Stomach (tissue), 9 donors: ENCODE measurements around the gene MIA3. TPM values are rescaled to one million over a fixed set of nuclear protein-coding genes. Genes with fewer than 3 reads are reported as not detected.
A peak's percentile ranks its signal among the peaks of the same experiment; 100 is the strongest.

Experiments used
- DNase-seq, 2 donors: peaks; one replicate each; pipeline versions ENCODE4 v3.0.0 to v3.0.0-alpha.2; 2013 to 2019
- H3K27ac ChIP-seq, 5 donors: fragments of 200-600 bp in 4 of 5; sonication (generic) in 4 of 5; one replicate each; pipeline ENCODE4 v1.5.1; 2013 to 2019; ENCODE audit warnings: mild to moderate bottlenecking in 1 of 5, moderate library complexity in 1 of 5
- H3K27me3 ChIP-seq, 3 donors: fragments of 200-600 bp; sonication (generic); one replicate each; pipeline ENCODE4 v1.5.1; 2017 to 2019; ENCODE audit warnings: mixed run types in 1 of 3
- H3K36me3 ChIP-seq, 4 donors: fragments of 200-600 bp; sonication (generic); 1 replicate in 3 of 4; 2 replicates in 1 of 4; pipeline ENCODE4 v1.5.1; 2016 to 2019
- H3K4me1 ChIP-seq, 4 donors: fragments of 200-600 bp; sonication (generic); one replicate each; pipeline ENCODE4 v1.5.1; 2016 to 2019
- H3K4me3 ChIP-seq, 4 donors: fragments of 200-600 bp; sonication (generic) in 3 of 4; one replicate each; pipeline ENCODE4 v1.5.1; 2016 to 2019; ENCODE audit warnings: mild to moderate bottlenecking in 1 of 4
- H3K9me3 ChIP-seq, 4 donors: fragments of 200-600 bp; sonication (generic); one replicate each; pipeline ENCODE4 v1.5.1; 2016 to 2019
- EP300 ChIP-seq: sonication (generic); formaldehyde crosslinking; IDR thresholded peaks from one replicate; pipeline ENCODE4 v1.6.1; 2017; ENCODE audit warnings: antibody characterized with exemption
- POLR2A ChIP-seq, 4 donors: fragments of 450-650 bp; IDR thresholded peaks; one replicate each; pipeline ENCODE4 v1.6.1; 2016; ENCODE audit warnings: antibody characterized with exemption in 4 of 4, control low read depth in 2 of 4, mild to moderate bottlenecking in 1 of 4, moderate library complexity in 1 of 4
- POLR2AphosphoS5 ChIP-seq, 3 donors: sonication (generic); formaldehyde crosslinking; IDR thresholded peaks; one replicate each; pipeline ENCODE4 v1.6.1; 2016; ENCODE audit warnings: antibody characterized with exemption in 3 of 3
- WGBS, 5 donors: extraction: QIAGEN DNeasy Blood & Tissue Kit in 3 of 5; methylation state at CpG; one replicate each; pipeline versions ENCODE4 v1.1.5 to v1.1.7; 2013 to 2018; 5-methylcytosine and 5-hydroxymethylcytosine counted together
- intact Hi-C: fragments of 100-400 bp; cut with DNase I; formaldehyde crosslinking; loops from one replicate; pipeline ENCODE4 v1.15.1; 2023; ENCODE audit warnings: low total_unique reads
- polyA plus RNA-seq, 3 donors: library from polyadenylated mRNA; stranded (reverse); fragments of 200-250 nt; gene quantifications; one replicate each; pipeline ENCODE4 v1.2.3, GENCODE V29; 2013
- total RNA-seq, 5 donors: library from RNA; depleted of rRNA; stranded (reverse); fragments of >200 nt; gene quantifications; one replicate each; pipeline versions ENCODE4 v1.1.0 to v1.2.3, GENCODE V29; 2014 to 2016
- TF ChIP-seq, protein P1 (sequence below), 7 experiments: fragments of 450-650 bp in 4 of 7; fragments of 200-600 bp in 3 of 7; sonication (generic) in 3 of 7; IDR thresholded peaks; one replicate each; pipeline ENCODE4 v1.5.1; 2016 to 2019; ENCODE audit warnings: antibody characterized with exemption in 7 of 7, control low read depth in 2 of 7, mild to moderate bottlenecking in 1 of 7
- donor health status: healthy with polysubstance abuse.
- donor health status: Bipolar disorder and iron deficiency.
- donor health status: healthy.

MIA3 gene
- total and polyA plus RNA-seq, 8 donors = 8.7 to 122 (median 56.4) TPM

DNA sequence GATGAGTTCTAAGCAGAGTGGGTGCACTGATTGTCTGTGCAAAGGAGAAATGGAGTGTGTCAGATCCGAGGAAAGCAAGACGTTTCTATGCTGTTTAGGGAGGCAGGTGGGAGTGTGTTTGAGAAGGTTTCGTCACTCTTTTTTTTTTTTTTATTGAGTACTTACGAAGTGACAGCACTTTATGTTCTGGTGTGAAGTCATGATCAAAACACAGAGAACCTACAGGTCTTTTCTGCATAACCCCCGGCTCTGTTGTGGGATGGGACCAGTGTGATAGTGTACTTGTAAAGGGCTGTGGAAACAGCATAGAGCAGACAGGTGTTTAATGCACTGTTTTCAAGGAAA lies 26.7 kb downstream of the MIA3 start:
- Histone ChIP-seq H3K4me1 (peaks cover 13 to 52% (median 25%) of the 10 kb centered on the region in 4 donors), H3K4me3 (peak overlapping the region; percentile 70 to 82 (median 74)), H3K36me3 (peaks cover 3 to 47% (median 40%) of the 10 kb centered on the region in 4 donors), H3K27ac (peak overlapping the region; percentile 89 to 98 (median 94)), H3K27me3 (no peaks in the 10 kb centered on the region), H3K9me3 (no peaks in the 10 kb centered on the region)
- intact Hi-C loops = no loop called here
- TF ChIP-seq POLR2A (IDR thresholded peaks at IDR 0.05) = no peak
- TF ChIP-seq POLR2AphosphoS5 (IDR thresholded peaks at IDR 0.05) = no peak
- no peak for TF ChIP-seq EP300
- DNase-seq = no peak
- 1 to 6% (median 4%) methylated on average over 5 of the region's 5 CpGs for whole genome bisulfite sequencing, 5 donors

DNA sequence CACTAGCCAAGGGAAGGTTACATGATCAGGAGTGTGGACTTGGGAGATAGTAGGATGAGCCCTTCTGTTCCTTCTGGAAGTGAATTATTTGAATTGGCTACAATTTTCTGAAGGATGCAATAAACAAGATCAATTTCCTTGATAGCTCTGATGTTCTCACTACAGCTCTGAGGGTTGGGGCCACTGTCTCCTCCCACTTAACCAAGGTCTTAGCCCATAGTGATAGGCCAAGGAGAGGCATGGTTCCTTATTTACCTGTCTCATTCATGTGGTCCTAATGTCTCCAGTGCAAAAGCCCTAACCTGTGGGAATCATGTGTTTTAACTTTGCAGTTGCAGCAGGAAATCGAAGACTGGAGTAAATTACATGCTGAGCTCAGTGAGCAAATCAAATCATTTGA lies 34.8 kb downstream of the MIA3 start:
- no peak for DNase-seq
- no peak for TF ChIP-seq POLR2AphosphoS5 (IDR thresholded peaks at IDR 0.05)
- TF ChIP-seq, protein P1, sequence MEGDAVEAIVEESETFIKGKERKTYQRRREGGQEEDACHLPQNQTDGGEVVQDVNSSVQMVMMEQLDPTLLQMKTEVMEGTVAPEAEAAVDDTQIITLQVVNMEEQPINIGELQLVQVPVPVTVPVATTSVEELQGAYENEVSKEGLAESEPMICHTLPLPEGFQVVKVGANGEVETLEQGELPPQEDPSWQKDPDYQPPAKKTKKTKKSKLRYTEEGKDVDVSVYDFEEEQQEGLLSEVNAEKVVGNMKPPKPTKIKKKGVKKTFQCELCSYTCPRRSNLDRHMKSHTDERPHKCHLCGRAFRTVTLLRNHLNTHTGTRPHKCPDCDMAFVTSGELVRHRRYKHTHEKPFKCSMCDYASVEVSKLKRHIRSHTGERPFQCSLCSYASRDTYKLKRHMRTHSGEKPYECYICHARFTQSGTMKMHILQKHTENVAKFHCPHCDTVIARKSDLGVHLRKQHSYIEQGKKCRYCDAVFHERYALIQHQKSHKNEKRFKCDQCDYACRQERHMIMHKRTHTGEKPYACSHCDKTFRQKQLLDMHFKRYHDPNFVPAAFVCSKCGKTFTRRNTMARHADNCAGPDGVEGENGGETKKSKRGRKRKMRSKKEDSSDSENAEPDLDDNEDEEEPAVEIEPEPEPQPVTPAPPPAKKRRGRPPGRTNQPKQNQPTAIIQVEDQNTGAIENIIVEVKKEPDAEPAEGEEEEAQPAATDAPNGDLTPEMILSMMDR (IDR thresholded peaks at IDR 0.05) = no peak
- TF ChIP-seq EP300 = no peak
- no peak for TF ChIP-seq POLR2A (IDR thresholded peaks at IDR 0.05)
- no peaks in the 10 kb centered on the region for H3K9me3 ChIP-seq
- no peak overlapping the region for H3K27ac ChIP-seq
- no peaks in the 10 kb centered on the region for H3K27me3 ChIP-seq
- H3K36me3 ChIP-seq = peaks cover 66 to 96% (median 94%) of the 10 kb centered on the region in 4 donors
- H3K4me1 ChIP-seq = peaks cover 8 to 22% (median 11%) of the 10 kb centered on the region in 4 donors
- WGBS, 5 donors = 81 to 94% (median 87%) methylated on average over 1 of the region's 1 CpG
- H3K4me3 ChIP-seq = no peak overlapping the region
- intact Hi-C loops = no loop called here

DNA sequence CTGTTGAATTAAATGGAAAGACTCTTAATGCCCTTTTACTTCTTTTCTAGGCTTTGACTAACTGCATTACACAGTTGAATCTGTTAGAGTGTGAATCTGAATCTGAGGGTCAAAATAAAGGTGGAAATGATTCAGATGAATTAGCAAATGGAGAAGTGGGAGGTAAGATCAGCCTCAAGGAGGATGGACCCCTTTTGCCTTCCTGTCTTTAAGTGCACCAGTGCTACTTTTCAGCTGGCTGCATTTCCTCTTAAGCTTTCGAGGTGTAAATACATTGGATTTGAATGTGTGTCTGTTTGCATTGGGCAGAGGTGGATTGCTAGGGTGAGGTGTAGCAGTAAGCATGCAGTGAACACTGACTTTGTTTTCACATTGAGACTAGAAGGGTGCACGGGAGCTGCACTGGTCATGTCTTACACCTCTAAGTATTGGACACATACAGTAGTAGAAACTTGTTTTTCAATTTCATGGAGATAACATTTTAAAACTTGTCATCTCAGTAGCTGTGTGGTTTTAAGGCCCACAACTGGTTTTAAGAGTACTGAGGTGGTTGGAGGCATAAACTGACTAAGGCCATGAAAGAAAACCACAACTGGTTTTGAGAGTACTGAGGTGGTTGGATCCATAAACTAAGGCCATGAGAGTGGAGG lies 35.4 kb downstream of the MIA3 start:
- H3K36me3 ChIP-seq = peaks cover 70 to 98% (median 96%) of the 10 kb centered on the region in 4 donors
- DNase-seq = no peak
- peaks cover 5 to 19% (median 12%) of the 10 kb centered on the region in 4 donors for H3K4me1 ChIP-seq
- intact Hi-C loops = no loop called here
- H3K27ac ChIP-seq = no peak overlapping the region
- no peaks in the 10 kb centered on the region for H3K27me3 ChIP-seq
- no peaks in the 10 kb centered on the region for H3K9me3 ChIP-seq
- WGBS, 5 donors = 48 to 74% (median 57%) methylated on average over 2 of the region's 2 CpGs
- H3K4me3 ChIP-seq = no peak overlapping the region
- TF ChIP-seq POLR2AphosphoS5 (IDR thresholded peaks at IDR 0.05) = no peak
- no peak for TF ChIP-seq EP300
- no peak for TF ChIP-seq POLR2A (IDR thresholded peaks at IDR 0.05)
- TF ChIP-seq, protein P1 (IDR thresholded peaks at IDR 0.05) = no peak

DNA sequence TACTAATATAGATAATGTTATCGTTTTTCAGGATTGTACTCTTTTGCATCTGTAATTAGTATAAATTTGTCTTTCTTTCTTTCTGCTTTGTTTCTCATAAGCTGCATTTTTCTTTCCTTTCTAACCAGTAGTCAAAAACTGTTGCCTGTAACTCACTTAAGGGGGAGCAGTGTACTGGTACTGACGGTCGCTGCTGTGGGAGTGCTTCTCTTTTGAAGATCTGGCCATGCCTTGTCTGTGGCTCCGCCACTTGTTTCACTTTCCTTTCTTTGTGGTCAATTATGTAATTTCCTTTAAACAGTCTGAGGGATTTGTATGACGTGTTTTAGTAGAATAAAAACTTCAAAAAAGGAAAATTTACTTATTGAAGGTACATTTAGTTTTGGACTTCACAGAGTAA lies 37.0 kb downstream of the MIA3 start:
- Histone ChIP-seq H3K9me3 (no peaks in the 10 kb centered on the region), H3K27me3 (no peaks in the 10 kb centered on the region), H3K36me3 (peaks cover 80 to 100% (median 100%) of the 10 kb centered on the region in 4 donors), H3K4me3 (no peak overlapping the region), H3K27ac (peak overlapping the region in 3 of 5 donors; percentile 8 to 67 (median 29)), H3K4me1 (peaks cover 5 to 16% (median 9%) of the 10 kb centered on the region in 4 donors)
- DNase-seq = peak; percentile 39 to 62
- intact Hi-C loops = no loop called here
- TF ChIP-seq EP300 = no peak
- TF ChIP-seq POLR2AphosphoS5 (IDR thresholded peaks at IDR 0.05) = no peak
- TF ChIP-seq, protein P1 (IDR thresholded peaks at IDR 0.05) = no peak
- no peak for TF ChIP-seq POLR2A (IDR thresholded peaks at IDR 0.05)
- WGBS, 5 donors = 49 to 63% (median 55%) methylated on average over 5 of the region's 5 CpGs
